Measurements from ENCODE around the gene TFEB. TPM values are rescaled to one million over a fixed set of nuclear protein-coding genes. Genes with fewer than 3 reads are reported as not detected.

TFEB gene
- total RNA-seq, 4 donors from 2014 or later, result 23.0 to 39.0 (median 34.9) TPM

DNA sequence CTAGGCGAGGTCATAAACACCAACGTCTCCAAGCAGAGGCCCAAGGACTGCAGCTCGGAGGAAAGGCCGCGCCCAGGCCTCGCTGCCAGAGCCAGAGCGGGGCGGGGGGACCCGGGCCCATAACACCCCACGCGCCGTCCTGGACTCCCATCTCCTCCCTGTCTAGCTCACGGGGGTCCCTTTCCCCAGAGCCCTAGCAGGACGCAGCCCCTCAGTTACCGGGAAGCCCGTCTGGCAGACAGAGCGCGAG lies 52.2 kb downstream of the TFEB start:
- Histone ChIP-seq H3K36me3 (peaks cover 16 to 18% of the 10 kb centered on the region in 2 donors), H3K9me3 (no peaks in the 10 kb centered on the region), H3K4me1 (peaks cover 12 to 36% of the 10 kb centered on the region in 2 donors), H3K27me3 (no peaks in the 10 kb centered on the region), H3K27ac (no peak overlapping the region), H3K4me3 (replicated peaks in 1 of 3) (peak overlapping the region in 1 of 3 donors; percentile 12)
- DNase-seq, result no peak
- TF ChIP-seq POLR2A (IDR thresholded peaks at IDR 0.05) (no peak), CTCF (IDR thresholded peaks at IDR 0.05) (no peak)
- intact Hi-C loops (cut with DNase I), result loop anchor here (2.0 to 5.0 kb wide), 2 partner anchors 81 to 314 kb away; no protein-coding TSS in a partner anchor
- 12 to 16% methylated on average over 11 to 17 of the region's 18 CpGs for WGBS, 2 donors

GRCh38 chr6:41682497-41683272 lies 52.7 kb downstream of the TFEB start:
- peak overlapping the region in 1 of 3 donors; percentile 12 for H3K4me3 ChIP-seq (replicated peaks in 1 of 3)
- H3K27ac ChIP-seq, result no peak overlapping the region

DNA sequence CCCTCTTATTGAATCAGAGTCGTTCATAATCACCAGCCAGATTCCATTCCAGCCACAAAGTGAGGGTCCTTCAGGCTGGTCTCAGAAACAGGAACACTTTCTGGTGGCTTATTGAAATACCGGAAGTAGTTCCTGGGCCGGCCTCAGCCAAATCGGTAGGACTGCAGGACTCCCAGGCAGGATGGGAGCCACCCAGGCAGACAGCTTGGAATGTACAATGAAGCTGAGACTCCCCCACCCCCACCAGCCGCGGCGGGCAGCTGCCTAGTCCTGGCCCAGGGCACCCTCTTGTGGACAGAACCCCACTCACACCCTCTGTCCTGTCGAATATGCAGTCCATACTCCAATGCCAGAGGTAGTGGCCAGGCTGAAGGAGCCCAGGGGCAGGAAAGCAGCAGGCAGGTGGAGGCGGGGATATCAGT lies 53.3 kb downstream of the TFEB start:
- Histone ChIP-seq H3K9me3 (no peaks in the 10 kb centered on the region), H3K36me3 (peaks cover 16 to 18% of the 10 kb centered on the region in 2 donors), H3K4me3 (replicated peaks in 1 of 3) (no peak overlapping the region), H3K27me3 (no peaks in the 10 kb centered on the region), H3K27ac (no peak overlapping the region), H3K4me1 (peaks cover 12 to 25% of the 10 kb centered on the region in 2 donors)
- TF ChIP-seq POLR2A (IDR thresholded peaks at IDR 0.05) (no peak), CTCF (IDR thresholded peaks at IDR 0.05) (peak; percentile 58 to 98 (median 88))
- intact Hi-C loops (cut with DNase I), result loop anchor here (2.0 to 5.0 kb wide), 2 partner anchors 80 to 313 kb away; no protein-coding TSS in a partner anchor
- 3 to 4% methylated on average over 9 of the region's 9 CpGs for WGBS, 2 donors
- peak; percentile 97 for DNase-seq

More at GRCh38 chr6:41682497-41683272, 52.7 kb downstream of the TFEB start:
- Histone ChIP-seq H3K4me1 (peaks cover 12 to 31% of the 10 kb centered on the region in 2 donors), H3K36me3 (peaks cover 16 to 18% of the 10 kb centered on the region in 2 donors), H3K27me3 (no peaks in the 10 kb centered on the region), H3K9me3 (no peaks in the 10 kb centered on the region)
- no peak for TF ChIP-seq POLR2A (IDR thresholded peaks at IDR 0.05)
- TF ChIP-seq CTCF (IDR thresholded peaks at IDR 0.05), result no peak
- intact Hi-C loops (cut with DNase I), result loop anchor here (2.0 to 5.0 kb wide), 2 partner anchors 80 to 314 kb away; no protein-coding TSS in a partner anchor
- DNase-seq, result no peak
- WGBS, 2 donors, result 44 to 54% methylated on average over 31 of the region's 31 CpGs

DNA sequence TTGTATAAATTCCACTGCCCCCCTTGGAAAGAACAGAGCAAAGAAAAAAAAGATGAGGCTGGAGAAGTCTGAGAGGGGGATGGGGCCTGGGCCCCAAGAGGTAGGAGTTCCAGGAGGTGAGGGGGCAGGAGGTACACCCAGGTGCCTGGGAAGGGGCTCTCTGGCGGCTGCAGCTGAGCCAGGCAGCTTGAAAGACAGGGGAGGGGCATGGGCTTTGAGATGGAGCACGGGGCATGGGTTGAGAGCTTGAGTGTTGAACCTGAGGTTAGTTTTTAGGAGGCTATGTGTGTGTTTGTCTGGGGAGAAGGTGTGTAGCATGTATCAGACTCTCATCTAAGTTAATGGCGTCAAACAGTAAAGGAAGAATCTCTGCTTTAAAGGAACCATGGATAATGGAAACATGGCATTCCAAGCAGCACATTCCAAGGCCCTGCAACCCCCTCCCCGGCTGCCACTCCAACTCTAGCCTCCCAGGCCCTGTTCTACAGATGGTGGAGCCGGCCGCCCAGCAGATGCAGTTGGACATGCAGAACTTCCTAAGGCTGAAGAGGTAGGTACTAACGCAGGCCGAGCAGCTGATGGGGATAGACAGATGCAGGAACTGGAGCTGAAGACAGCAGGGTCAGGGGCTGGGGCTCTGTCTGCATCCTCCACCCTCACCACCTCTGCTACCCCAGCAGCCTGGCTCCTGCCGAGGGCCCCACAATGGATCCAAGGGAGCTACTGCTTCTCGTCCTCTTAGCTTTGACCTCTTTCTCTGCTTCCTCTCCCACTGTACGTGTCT lies 55.0 kb downstream of the TFEB start:
- WGBS, 2 donors, result 73 to 76% methylated on average over 11 of the region's 11 CpGs
- DNase-seq, result no peak
- H3K27me3 ChIP-seq, result no peaks in the 10 kb centered on the region
- H3K4me3 ChIP-seq (replicated peaks in 1 of 3), result no peak overlapping the region
- no peaks in the 10 kb centered on the region for H3K9me3 ChIP-seq
- intact Hi-C loops (cut with DNase I), result loop anchor here (5.0 kb wide), 1 partner anchor 78 kb away; no protein-coding TSS in a partner anchor
- H3K4me1 ChIP-seq, result peaks cover 12 to 19% of the 10 kb centered on the region in 2 donors
- no peak for TF ChIP-seq CTCF (IDR thresholded peaks at IDR 0.05)
- no peak for TF ChIP-seq POLR2A (IDR thresholded peaks at IDR 0.05)
- no peak overlapping the region for H3K27ac ChIP-seq
- H3K36me3 ChIP-seq, result peaks cover 9 to 11% of the 10 kb centered on the region in 2 donors

Data from thyroid gland (tissue), 4 donors.